Measurements from ENCODE around the gene SEMA6D.

DNA sequence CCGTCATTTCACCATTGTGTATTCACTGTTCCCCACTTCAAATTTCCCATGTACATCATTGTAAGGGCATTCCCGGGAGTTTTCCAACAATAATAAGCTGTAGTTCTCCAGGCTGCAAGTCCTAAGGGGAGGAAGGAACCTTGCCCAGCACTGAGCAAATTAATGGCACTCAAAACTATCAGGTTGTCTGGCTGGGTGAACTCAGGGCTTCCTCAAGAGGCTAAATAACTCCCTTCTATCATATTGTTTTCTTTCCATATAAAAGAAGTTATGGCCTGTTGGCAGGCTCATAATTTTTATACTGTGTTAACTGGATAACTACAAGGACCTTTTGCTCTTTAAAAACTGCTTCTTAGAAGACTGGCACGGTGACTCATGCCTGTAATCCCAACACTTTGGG, 71.4 kb downstream of the SEMA6D start:
- TF ChIP-seq, protein P1, sequence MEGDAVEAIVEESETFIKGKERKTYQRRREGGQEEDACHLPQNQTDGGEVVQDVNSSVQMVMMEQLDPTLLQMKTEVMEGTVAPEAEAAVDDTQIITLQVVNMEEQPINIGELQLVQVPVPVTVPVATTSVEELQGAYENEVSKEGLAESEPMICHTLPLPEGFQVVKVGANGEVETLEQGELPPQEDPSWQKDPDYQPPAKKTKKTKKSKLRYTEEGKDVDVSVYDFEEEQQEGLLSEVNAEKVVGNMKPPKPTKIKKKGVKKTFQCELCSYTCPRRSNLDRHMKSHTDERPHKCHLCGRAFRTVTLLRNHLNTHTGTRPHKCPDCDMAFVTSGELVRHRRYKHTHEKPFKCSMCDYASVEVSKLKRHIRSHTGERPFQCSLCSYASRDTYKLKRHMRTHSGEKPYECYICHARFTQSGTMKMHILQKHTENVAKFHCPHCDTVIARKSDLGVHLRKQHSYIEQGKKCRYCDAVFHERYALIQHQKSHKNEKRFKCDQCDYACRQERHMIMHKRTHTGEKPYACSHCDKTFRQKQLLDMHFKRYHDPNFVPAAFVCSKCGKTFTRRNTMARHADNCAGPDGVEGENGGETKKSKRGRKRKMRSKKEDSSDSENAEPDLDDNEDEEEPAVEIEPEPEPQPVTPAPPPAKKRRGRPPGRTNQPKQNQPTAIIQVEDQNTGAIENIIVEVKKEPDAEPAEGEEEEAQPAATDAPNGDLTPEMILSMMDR (IDR thresholded peaks at IDR 0.05): no peak
- TF ChIP-seq POLR2A (IDR thresholded peaks at IDR 0.05): no peak

All from Peyer's patch (tissue), 4 donors.